Measurements from ENCODE around the gene SIDT1.

The SIDT1 gene

GRCh38 chr3:113559009-113559408 is 26.7 kb downstream of the SIDT1 start:
- H3K79me2 ChIP-seq (ENCODE audit: insufficient read depth, low read length): no peaks in the 10 kb centered on the region
- no peaks in the 10 kb centered on the region for H3K27me3 ChIP-seq (ENCODE audit: low read length)
- H3K9me3 ChIP-seq (ENCODE audit: insufficient read depth, low read length): no peaks in the 10 kb centered on the region
- no peaks in the 10 kb centered on the region for H3F3A ChIP-seq (ENCODE audit: insufficient read depth)
- no peak overlapping the region for H3K27ac ChIP-seq (ENCODE audit: low read depth, low read length)
- no peaks in the 10 kb centered on the region for H4K20me1 ChIP-seq (ENCODE audit: low read depth, low read length)
- no peak overlapping the region for H3K4me2 ChIP-seq (ENCODE audit: low read depth, low read length, poor library complexity, severe bottlenecking)
- H3K9me2 ChIP-seq (replicated peaks; ENCODE audit: insufficient read depth, low read length): no peaks in the 10 kb centered on the region
- H3K36me3 ChIP-seq (ENCODE audit: low read length): no peaks in the 10 kb centered on the region
- no peak overlapping the region for H3K9ac ChIP-seq (ENCODE audit: low read length)
- no peak overlapping the region for H2AFZ ChIP-seq (ENCODE audit: low read depth, low read length, severe bottlenecking)
- H3K4me3 ChIP-seq (ENCODE audit: insufficient read depth, low read length, poor library complexity, severe bottlenecking): no peak overlapping the region
- TF ChIP-seq EZH2phosphoT487 (conservative IDR thresholded peaks at IDR 0.05; ENCODE audit: low read length) (no peak), CTCF (IDR thresholded peaks at IDR 0.05; ENCODE audit: insufficient read depth, low read length, poor library complexity, severe bottlenecking) (no peak)

- Histone ChIP-seq H2AFZ (ENCODE audit: low read depth, low read length, severe bottlenecking) (no peak overlapping the region), H3K9ac (ENCODE audit: low read length) (no peak overlapping the region)
- TF ChIP-seq CTCF (IDR thresholded peaks at IDR 0.05; ENCODE audit: insufficient read depth, low read length, poor library complexity, severe bottlenecking) (no peak), EZH2phosphoT487 (conservative IDR thresholded peaks at IDR 0.05; ENCODE audit: low read length) (no peak)
Measured at GRCh38 chr3:113560271-113560670, 27.9 kb downstream of the SIDT1 start.

GRCh38 chr3:113560831-113561623 is 28.7 kb downstream of the SIDT1 start:
- H3K79me2 ChIP-seq (ENCODE audit: insufficient read depth, low read length): no peaks in the 10 kb centered on the region
- no peaks in the 10 kb centered on the region for H4K20me1 ChIP-seq (ENCODE audit: low read depth, low read length)
- no peak overlapping the region for H3K9ac ChIP-seq (ENCODE audit: low read length)
- H2AFZ ChIP-seq (ENCODE audit: low read depth, low read length, severe bottlenecking): no peak overlapping the region
- no peak overlapping the region for H3K4me2 ChIP-seq (ENCODE audit: low read depth, low read length, poor library complexity, severe bottlenecking)
- H3K9me3 ChIP-seq (ENCODE audit: insufficient read depth, low read length): no peaks in the 10 kb centered on the region
- no peak overlapping the region for H3K27ac ChIP-seq (ENCODE audit: low read depth, low read length)
- H3F3A ChIP-seq (ENCODE audit: insufficient read depth): no peaks in the 10 kb centered on the region
- TF ChIP-seq CTCF (IDR thresholded peaks at IDR 0.05; ENCODE audit: insufficient read depth, low read length, poor library complexity, severe bottlenecking) (no peak), EZH2phosphoT487 (conservative IDR thresholded peaks at IDR 0.05; ENCODE audit: low read length) (no peak)
- no peaks in the 10 kb centered on the region for H3K27me3 ChIP-seq (ENCODE audit: low read length)
- no peaks in the 10 kb centered on the region for H3K9me2 ChIP-seq (replicated peaks; ENCODE audit: insufficient read depth, low read length)
- H3K4me3 ChIP-seq (ENCODE audit: insufficient read depth, low read length, poor library complexity, severe bottlenecking): no peak overlapping the region
- no peaks in the 10 kb centered on the region for H3K36me3 ChIP-seq (ENCODE audit: low read length)

More at GRCh38 chr3:113560271-113560670, 27.9 kb downstream of the SIDT1 start:
- H3K27me3 ChIP-seq (ENCODE audit: low read length): no peaks in the 10 kb centered on the region
- H3K4me3 ChIP-seq (ENCODE audit: insufficient read depth, low read length, poor library complexity, severe bottlenecking): no peak overlapping the region
- no peak overlapping the region for H3K27ac ChIP-seq (ENCODE audit: low read depth, low read length)
- H3K79me2 ChIP-seq (ENCODE audit: insufficient read depth, low read length): no peaks in the 10 kb centered on the region
- H4K20me1 ChIP-seq (ENCODE audit: low read depth, low read length): no peaks in the 10 kb centered on the region
- H3K4me2 ChIP-seq (ENCODE audit: low read depth, low read length, poor library complexity, severe bottlenecking): no peak overlapping the region
- H3K9me3 ChIP-seq (ENCODE audit: insufficient read depth, low read length): no peaks in the 10 kb centered on the region
- no peaks in the 10 kb centered on the region for H3K9me2 ChIP-seq (replicated peaks; ENCODE audit: insufficient read depth, low read length)
- H3K36me3 ChIP-seq (ENCODE audit: low read length): no peaks in the 10 kb centered on the region
- no peaks in the 10 kb centered on the region for H3F3A ChIP-seq (ENCODE audit: insufficient read depth)

Measured in SU-DHL-6 (cell line).